VCaP (cell line): ENCODE measurements around the gene IRX2.

Experiments used
- H3K27ac ChIP-seq: fragments of 450-650 bp; 2 replicates; pipeline ENCODE4 v1.5.1; 2017
- TF ChIP-seq, protein P1 (sequence below): fragments of 450-650 bp; conservative IDR thresholded peaks from 2 replicates; pipeline ENCODE4 v1.5.1; 2017; ENCODE audit warnings: mild to moderate bottlenecking, moderate library complexity

Gene IRX2

DNA sequence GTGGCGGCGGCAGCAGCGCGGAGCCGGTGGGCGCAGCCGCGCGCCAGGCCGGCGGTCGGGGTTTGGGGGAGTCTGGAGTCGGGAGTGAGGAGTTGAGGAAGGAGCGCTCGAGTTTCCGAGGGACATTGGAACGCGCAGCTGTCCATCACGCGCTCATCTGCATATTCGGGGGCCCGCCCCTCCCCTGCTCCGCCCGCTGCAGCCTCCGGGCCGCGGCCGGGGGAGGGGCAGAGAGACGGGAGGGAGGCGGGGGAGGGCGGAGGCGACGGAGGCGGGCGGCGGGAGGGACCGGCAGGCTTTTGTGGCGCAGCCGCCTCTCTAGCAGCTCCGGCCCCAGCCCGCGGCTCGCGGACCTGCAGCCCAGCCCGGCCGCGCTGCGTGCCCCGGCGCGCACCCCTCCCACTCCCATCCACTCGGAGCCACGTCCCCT lies at the start of gene IRX2:
Gene IRX2 (minus strand): TSS at position 86 of the 430 bp plus-strand sequence. CDS start 264 bp downstream, outside the sequence.
- TF ChIP-seq, protein P1, sequence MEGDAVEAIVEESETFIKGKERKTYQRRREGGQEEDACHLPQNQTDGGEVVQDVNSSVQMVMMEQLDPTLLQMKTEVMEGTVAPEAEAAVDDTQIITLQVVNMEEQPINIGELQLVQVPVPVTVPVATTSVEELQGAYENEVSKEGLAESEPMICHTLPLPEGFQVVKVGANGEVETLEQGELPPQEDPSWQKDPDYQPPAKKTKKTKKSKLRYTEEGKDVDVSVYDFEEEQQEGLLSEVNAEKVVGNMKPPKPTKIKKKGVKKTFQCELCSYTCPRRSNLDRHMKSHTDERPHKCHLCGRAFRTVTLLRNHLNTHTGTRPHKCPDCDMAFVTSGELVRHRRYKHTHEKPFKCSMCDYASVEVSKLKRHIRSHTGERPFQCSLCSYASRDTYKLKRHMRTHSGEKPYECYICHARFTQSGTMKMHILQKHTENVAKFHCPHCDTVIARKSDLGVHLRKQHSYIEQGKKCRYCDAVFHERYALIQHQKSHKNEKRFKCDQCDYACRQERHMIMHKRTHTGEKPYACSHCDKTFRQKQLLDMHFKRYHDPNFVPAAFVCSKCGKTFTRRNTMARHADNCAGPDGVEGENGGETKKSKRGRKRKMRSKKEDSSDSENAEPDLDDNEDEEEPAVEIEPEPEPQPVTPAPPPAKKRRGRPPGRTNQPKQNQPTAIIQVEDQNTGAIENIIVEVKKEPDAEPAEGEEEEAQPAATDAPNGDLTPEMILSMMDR: no peak
- peak within 1 kb of the TSS; percentile 74 for H3K27ac ChIP-seq

DNA sequence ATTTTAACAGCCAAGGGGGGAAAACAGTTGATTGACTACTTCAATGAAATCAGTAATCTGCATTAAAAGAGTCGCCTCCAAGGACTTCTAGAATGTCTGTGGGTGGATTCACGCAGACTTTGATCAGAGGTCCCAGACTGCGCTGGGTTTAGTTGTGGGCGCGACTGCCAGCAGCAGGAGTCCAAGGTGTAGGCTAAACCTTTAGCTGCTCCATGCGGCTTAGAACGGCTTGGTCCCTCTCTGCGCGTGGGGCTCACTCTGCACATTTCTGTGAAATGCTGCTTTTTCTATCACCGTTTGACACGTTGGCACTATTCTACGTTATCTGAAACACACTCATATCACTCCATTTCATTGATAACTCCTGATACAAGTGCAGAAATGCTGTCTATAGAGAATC lies 48.6 kb upstream of the IRX2 start:
- TF ChIP-seq, protein P1: no peak
- no peak overlapping the region for H3K27ac ChIP-seq

DNA sequence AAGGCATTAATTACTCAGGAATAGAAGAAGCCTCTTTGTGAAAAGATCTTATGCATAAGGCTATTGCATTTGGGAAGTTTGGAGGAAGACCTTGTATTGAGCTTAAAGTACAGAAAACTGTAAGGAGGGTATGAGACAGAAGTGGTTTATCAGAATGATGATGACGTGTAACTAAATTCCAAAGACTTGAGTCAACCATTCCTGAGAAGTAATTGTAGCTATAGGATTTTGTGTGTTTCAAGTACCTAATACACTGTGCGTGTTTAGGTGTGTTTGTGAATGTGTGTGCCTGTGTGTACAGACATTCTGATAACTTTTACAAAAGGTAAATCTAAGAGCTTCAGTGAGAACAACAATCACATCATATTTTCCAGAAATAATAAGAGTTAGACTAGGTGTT lies 46.5 kb upstream of the IRX2 start:
- no peak overlapping the region for H3K27ac ChIP-seq
- TF ChIP-seq, protein P1: no peak

DNA sequence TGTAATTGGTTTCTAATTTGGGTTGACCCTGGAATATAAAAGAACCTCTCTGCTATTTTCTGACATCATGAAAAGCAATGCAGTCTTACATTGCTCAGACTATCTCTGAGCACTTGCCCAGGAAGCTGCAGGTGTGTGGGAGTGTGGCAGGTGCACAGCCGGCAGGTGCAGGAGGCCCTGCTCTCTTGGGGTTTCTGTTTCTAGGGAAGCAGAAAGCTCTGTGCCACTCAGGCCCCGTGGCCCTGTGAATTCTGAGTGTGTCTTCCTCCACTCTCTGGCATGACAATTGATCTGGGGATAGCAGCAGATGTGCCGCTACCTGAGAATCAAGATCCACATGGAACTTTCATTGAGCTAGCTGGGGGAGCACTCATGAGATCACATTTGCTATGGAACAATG lies 45.7 kb upstream of the IRX2 start:
- no peak overlapping the region for H3K27ac ChIP-seq
- TF ChIP-seq, protein P1: no peak

DNA sequence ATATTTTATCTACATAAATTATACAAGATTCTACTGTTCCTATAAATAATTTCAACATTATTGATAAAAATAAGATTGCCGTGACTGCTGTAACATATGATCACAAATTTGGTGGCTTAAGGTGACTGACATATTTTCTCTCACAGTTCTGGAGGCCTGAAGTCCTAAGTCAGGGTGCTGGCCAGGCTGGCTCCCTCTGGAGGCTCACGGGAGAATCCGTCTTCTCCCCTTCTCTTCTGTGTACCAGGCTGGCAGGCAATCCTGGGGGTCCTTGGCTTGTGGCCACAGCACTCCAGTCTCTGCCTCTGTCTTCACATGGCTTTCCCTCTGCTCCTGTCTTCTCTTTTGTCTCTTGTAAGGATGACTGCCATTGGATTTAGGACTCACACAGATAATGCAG lies 31.7 kb upstream of the IRX2 start:
- TF ChIP-seq, protein P1: 0 out of 2 replicates have a peak, but pooled peaks have one; percentile 18
- no peak overlapping the region for H3K27ac ChIP-seq

DNA sequence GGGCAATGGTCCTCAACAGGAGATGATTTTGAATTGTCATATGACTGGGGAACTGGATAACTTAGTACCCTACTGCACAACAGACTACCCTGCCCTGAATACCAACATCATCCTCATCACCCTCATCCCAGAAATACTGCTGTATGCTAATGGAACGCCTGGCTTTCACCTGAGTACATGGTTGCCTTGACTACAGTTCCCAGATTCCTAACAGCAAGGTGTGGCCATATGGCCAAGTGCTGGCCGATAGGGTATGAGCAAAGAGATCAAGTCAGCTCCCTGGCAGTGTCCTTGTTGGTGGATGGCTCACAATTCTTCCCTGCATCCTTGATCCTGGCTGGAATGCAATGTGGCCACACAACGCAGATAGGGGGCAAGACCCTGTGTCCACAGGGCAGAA lies 31.2 kb upstream of the IRX2 start:
- H3K27ac ChIP-seq: no peak overlapping the region
- TF ChIP-seq, protein P1: no peak

DNA sequence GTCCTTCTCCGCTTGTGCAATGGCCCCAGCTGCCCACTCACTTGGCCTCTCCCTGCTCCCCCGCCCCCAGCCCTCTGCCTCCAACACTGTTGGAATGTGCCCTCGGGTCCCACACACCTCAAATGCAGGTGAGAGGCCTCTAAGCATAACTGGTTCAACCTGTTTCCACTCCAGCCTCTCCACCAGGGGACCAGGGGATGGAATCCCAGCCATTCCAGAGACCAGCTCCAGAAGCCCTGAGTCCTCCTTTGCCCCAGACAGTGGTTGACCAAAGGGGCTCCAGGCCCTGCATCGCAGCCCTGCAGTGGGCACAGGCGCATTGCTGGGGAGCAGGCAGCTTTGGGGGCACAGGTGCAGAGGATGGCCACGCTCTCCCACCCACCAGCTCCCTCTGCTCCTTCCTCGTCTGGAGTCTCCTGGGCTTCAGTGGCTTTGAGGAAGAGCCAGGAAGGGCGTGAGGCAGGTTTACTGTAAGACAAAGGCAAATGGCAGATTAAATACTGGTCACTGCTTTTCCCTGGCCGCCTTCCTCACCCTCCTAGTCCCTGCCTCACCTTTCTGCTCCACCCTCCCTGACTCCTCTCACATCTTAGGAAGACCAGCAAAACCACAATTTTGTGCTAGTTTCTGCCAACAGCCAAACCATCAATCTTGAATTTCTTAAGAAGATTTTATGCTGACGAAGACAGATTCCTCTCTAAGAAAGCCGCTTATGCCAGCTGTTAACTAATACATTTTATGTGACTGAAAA lies 29.1 kb upstream of the IRX2 start:
- H3K27ac ChIP-seq: no peak overlapping the region
- TF ChIP-seq, protein P1: no peak
